Measurements from ENCODE around the gene TMBIM6.

GRCh38 chr12:49792976-49793580, 51.7 kb downstream of the TMBIM6 start:
- TF ChIP-seq, protein P1, sequence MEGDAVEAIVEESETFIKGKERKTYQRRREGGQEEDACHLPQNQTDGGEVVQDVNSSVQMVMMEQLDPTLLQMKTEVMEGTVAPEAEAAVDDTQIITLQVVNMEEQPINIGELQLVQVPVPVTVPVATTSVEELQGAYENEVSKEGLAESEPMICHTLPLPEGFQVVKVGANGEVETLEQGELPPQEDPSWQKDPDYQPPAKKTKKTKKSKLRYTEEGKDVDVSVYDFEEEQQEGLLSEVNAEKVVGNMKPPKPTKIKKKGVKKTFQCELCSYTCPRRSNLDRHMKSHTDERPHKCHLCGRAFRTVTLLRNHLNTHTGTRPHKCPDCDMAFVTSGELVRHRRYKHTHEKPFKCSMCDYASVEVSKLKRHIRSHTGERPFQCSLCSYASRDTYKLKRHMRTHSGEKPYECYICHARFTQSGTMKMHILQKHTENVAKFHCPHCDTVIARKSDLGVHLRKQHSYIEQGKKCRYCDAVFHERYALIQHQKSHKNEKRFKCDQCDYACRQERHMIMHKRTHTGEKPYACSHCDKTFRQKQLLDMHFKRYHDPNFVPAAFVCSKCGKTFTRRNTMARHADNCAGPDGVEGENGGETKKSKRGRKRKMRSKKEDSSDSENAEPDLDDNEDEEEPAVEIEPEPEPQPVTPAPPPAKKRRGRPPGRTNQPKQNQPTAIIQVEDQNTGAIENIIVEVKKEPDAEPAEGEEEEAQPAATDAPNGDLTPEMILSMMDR (IDR thresholded peaks at IDR 0.05; ENCODE audit: insufficient read depth, low read length, poor library complexity, severe bottlenecking): no peak
- no peak for TF ChIP-seq EZH2phosphoT487 (conservative IDR thresholded peaks at IDR 0.05; ENCODE audit: low read length)
